GM12878 (cell line): ENCODE data around the gene PADI4. TPM values are rescaled to one million over a fixed set of nuclear protein-coding genes. Genes with fewer than 3 reads are reported as not detected.

ENCODE experiments used
- ATAC-seq: fragments of 200-7000 bp; cut with Tn5 transposase; 3 replicates; pipeline ENCODE4 v1.9.1; 2020; ENCODE audit warnings: mild to moderate bottlenecking, moderate library complexity
- BruUV-seq: library from RNA; stranded (reverse); fragments of 400-500 nt; replicated peaks from 2 replicates; lab custom pipeline; 2021; lab: Mats Ljungman, UMichigan
- CTCF ChIA-PET: fragments of 300-600 bp; sonication (Branson Sonifier 250); formaldehyde crosslinking; extraction: SDS; loops from one replicate; lab custom pipeline; 2021; ENCODE audit warnings: inconsistent platforms; lab: Yijun Ruan, JAX
- POLR2A ChIA-PET: fragments of 350-600 bp; formaldehyde crosslinking; extraction: SDS; loops from one replicate; lab custom pipeline; 2021; ENCODE audit warnings: inconsistent platforms; lab: Charles Lee
- RAD21 ChIA-PET: fragments of 300-600 bp; sonication (Branson Sonifier 250); formaldehyde crosslinking; loops from one replicate; lab custom pipeline; 2023; ENCODE audit warnings: antibody characterized with exemption; ENCODE audit not compliant: unreplicated experiment; lab: Charles Lee
- SMC1A ChIA-PET: fragments of 300-600 bp; sonication (Branson Sonifier 250); formaldehyde crosslinking; loops from one replicate; lab custom pipeline; 2023; ENCODE audit not compliant: unreplicated experiment, uncharacterized antibody; lab: Charles Lee
- DNase-seq: peaks from one replicate; pipeline ENCODE4 v3.0.0-alpha.2; 2011; ENCODE audit warnings: low read depth, low spot score
- FAIRE-seq: peaks from 3 replicates; lab custom pipeline; 2011; peaks lifted over from hg19 to GRCh38; lab: Jason Lieb, UNC
- H2AFZ ChIP-seq: 2 replicates; pipeline ENCODE4 v1.6.0; 2011; ENCODE audit warnings: low read depth, low read length, control low read depth; ENCODE audit not compliant: control insufficient read depth
- H3K27ac ChIP-seq: 2 replicates; pipeline ENCODE4 v1.5.1; 2011; ENCODE audit warnings: control low read depth; ENCODE audit not compliant: control insufficient read depth, insufficient read depth
- H3K27me3 ChIP-seq, 2 experiments: replicated peaks in 1 of 2; 2 replicates each; pipeline versions ENCODE4 v1.6.0 to v1.6.1; 2011; ENCODE audit warnings: low read length in 1 of 2; ENCODE audit not compliant: control insufficient read depth in 2 of 2, insufficient read depth in 2 of 2
- H3K36me3 ChIP-seq, 2 experiments: 2 replicates each; pipeline ENCODE4 v1.5.1; 2011; ENCODE audit warnings: low read length in 1 of 2; ENCODE audit not compliant: control insufficient read depth in 2 of 2, insufficient read depth in 2 of 2
- H3K4me1 ChIP-seq: 2 replicates; pipeline ENCODE4 v1.6.1; 2011; ENCODE audit warnings: mild to moderate bottlenecking, low read length, moderate library complexity, mixed read lengths; ENCODE audit not compliant: control insufficient read depth, insufficient read depth
- H3K4me2 ChIP-seq: 2 replicates; pipeline ENCODE4 v1.6.0; 2011; ENCODE audit warnings: control low read depth; ENCODE audit not compliant: control insufficient read depth, insufficient read depth
- H3K4me3 ChIP-seq: fragments of 200-600 bp; sonication (generic); 2 replicates; pipeline ENCODE4 v1.5.1; 2016
- H3K79me2 ChIP-seq: 2 replicates; pipeline ENCODE4 v1.6.0; 2011; ENCODE audit warnings: low read length; ENCODE audit not compliant: control insufficient read depth, insufficient read depth
- H3K9ac ChIP-seq: 2 replicates; pipeline ENCODE4 v1.8.0; 2011; ENCODE audit warnings: low read length, control low read depth, mixed read lengths; ENCODE audit not compliant: control insufficient read depth, insufficient read depth
- H3K9me3 ChIP-seq: replicated peaks from 3 replicates; pipeline ENCODE4 v1.5.1; 2011; ENCODE audit warnings: mild to moderate bottlenecking, low read length; ENCODE audit not compliant: control insufficient read depth, insufficient read depth
- H4K20me1 ChIP-seq: 2 replicates; pipeline ENCODE4 v1.6.0; 2011; ENCODE audit not compliant: control insufficient read depth, insufficient read depth
- ATF2 ChIP-seq: IDR thresholded peaks from 2 replicates; pipeline ENCODE4 v1.6.1; 2012; ENCODE audit warnings: low read length, inconsistent platforms
- E2F8 ChIP-seq: fragments of 450-650 bp; IDR thresholded peaks from 2 replicates; pipeline ENCODE4 v1.6.1; 2018; ENCODE audit warnings: mild to moderate bottlenecking, low read depth, moderate library complexity; ENCODE audit not compliant: partially characterized antibody
- EP300 ChIP-seq, 2 experiments: fragments of 150-350 bp in 1 of 2; IDR thresholded peaks; 2 replicates each; pipeline ENCODE4 v1.6.1; 2011 to 2012; ENCODE audit warnings: low read depth in 2 of 2, low read length in 2 of 2, borderline replicate concordance in 1 of 2, improper control_type of control experiment in 1 of 2, inconsistent platforms in 1 of 2; ENCODE audit not compliant: control insufficient read depth in 1 of 2
- ETV6 ChIP-seq, 2 experiments: fragments of 450-650 bp in 1 of 2; IDR thresholded peaks in 1 of 2; conservative IDR thresholded peaks in 1 of 2; 2 replicates each; pipeline ENCODE4 v1.6.1; 2014; ENCODE audit warnings: antibody characterized with exemption in 1 of 2, borderline replicate concordance in 1 of 2, low read depth in 1 of 2, mild to moderate bottlenecking in 1 of 2, moderate library complexity in 1 of 2
- MTA2 ChIP-seq: fragments of 450-650 bp; IDR thresholded peaks from 2 replicates; pipeline ENCODE4 v1.6.1; 2016; ENCODE audit warnings: low read depth, mild to moderate bottlenecking, moderate library complexity
- NFIC ChIP-seq: IDR thresholded peaks from 2 replicates; pipeline ENCODE4 v1.6.1; 2012; ENCODE audit warnings: low read depth, mild to moderate bottlenecking, inconsistent platforms, low read length, moderate library complexity
- NFXL1 ChIP-seq: fragments of 450-650 bp; IDR thresholded peaks from 2 replicates; pipeline ENCODE4 v1.6.1; 2017; ENCODE audit warnings: antibody characterized with exemption, mild to moderate bottlenecking, borderline replicate concordance
- NR2C2 ChIP-seq: IDR thresholded peaks from 2 replicates; pipeline ENCODE4 v1.6.1; 2011; ENCODE audit warnings: borderline replicate concordance, low read depth; ENCODE audit not compliant: control insufficient read depth, insufficient read length
- TCF3 ChIP-seq: IDR thresholded peaks from 2 replicates; pipeline ENCODE4 v1.6.1; 2012; ENCODE audit warnings: low read depth, mild to moderate bottlenecking, low read length, borderline replicate concordance; ENCODE audit not compliant: insufficient read depth
- ZBED1 ChIP-seq: IDR thresholded peaks from 2 replicates; pipeline ENCODE4 v1.6.1; 2016; ENCODE audit warnings: borderline replicate concordance
- ZBTB11 ChIP-seq: fragments of 450-650 bp; formaldehyde crosslinking; IDR thresholded peaks from 2 replicates; pipeline ENCODE4 v1.5.0; 2022; ENCODE audit warnings: mild to moderate bottlenecking, missing genetic modification characterization
- WGBS: methylation state at CpG from one replicate; pipeline ENCODE4 v1.1.6; 2016; ENCODE audit warnings: low lambda C conversion rate; ENCODE audit not compliant: insufficient replicate concordance, insufficient coverage; ENCODE audit errors: missing lambda C conversion rate; 5-methylcytosine and 5-hydroxymethylcytosine counted together
- in situ Hi-C: fragments of 300-500 bp; cut with MboI; formaldehyde crosslinking; loops from 9 replicates; pipeline ENCODE4 v1.14.3; 2018; ENCODE audit warnings: mixed read lengths
- intact Hi-C: fragments of 100-400 bp; cut with micrococcal nuclease; formaldehyde crosslinking; loops from one replicate; pipeline ENCODE4 v1.14.2; 2022; ENCODE audit not compliant: unreplicated experiment
- polyA plus RNA-seq, 11 experiments: library from polyadenylated mRNA; depleted of rRNA in 4 of 11; unstranded in 6 of 11; stranded (reverse) in 5 of 11; fragments of >200 nt; fragmentation: Nextera tagmentation in 4 of 11; fragmentation: Illumina TruSeq in 1 of 11; extraction: Ambion mirVana in 4 of 11; extraction: Trizol in 1 of 11; gene quantifications; 1 replicate in 1 of 11; 2 replicates in 10 of 11; pipeline versions ENCODE4 v1.2.1 to v1.2.3, GENCODE V29; 2011 to 2016; ENCODE audit warnings: inconsistent platforms in 2 of 11, missing spikeins in 2 of 11, low read depth in 1 of 11
- total RNA-seq, 4 experiments: library from RNA; depleted of rRNA in 3 of 4; stranded (reverse); fragments of >200 nt in 3 of 4; fragmentation: Illumina TruSeq in 1 of 4; extraction: Trizol in 1 of 4; gene quantifications; 2 replicates each; pipeline versions ENCODE4 v1.2.1 to v1.2.3, GENCODE V29; 2013 to 2021
- TF ChIP-seq, protein P1 (sequence below): IDR thresholded peaks from 2 replicates; pipeline ENCODE4 v1.6.1; 2012; ENCODE audit warnings: low read depth, low read length, improper control_type of control experiment

The PADI4 gene
- total and polyA plus RNA-seq, 10 of the 15 experiments (the other 5 are each of a cell fraction or from before 2014, with no cell fraction given), result 0.08 to 0.47 (median 0.15) TPM; not detected in 3

DNA sequence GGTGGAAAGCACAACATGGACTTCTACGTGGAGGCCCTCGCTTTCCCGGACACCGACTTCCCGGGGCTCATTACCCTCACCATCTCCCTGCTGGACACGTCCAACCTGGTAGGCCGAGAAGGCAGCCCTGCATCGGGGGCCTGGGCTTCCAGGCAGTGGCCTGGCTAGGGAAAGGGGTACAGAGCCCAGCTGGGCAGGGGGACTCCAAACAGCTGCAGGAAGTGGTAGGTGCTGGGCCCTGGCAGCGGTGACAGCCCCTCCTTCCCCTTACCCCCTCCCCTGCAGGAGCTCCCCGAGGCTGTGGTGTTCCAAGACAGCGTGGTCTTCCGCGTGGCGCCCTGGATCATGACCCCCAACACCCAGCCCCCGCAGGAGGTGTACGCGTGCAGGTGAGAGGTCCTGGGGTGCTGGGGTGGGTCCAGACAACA is 34.0 kb downstream of the PADI4 start:
- no peaks in the 10 kb centered on the region for H4K20me1 ChIP-seq
- FAIRE-seq (no peak), DNase-seq (no peak), ATAC-seq (no peak)
- ChIA-PET CTCF (no interaction called here), POLR2A (no interaction called here), RAD21 (no interaction called here), SMC1A (no interaction called here)
- no peaks in the 10 kb centered on the region for H3K79me2 ChIP-seq
- H3K4me1 ChIP-seq, result no peaks in the 10 kb centered on the region
- H3K36me3 ChIP-seq, result no peaks in the 10 kb centered on the region
- WGBS, result 34% methylated on average over 17 of the region's 17 CpGs
- H3K4me3 ChIP-seq, result no peak overlapping the region
- in situ Hi-C loops (no loop called here), intact Hi-C loops (no loop called here)
- no TSS peak for BruUV-seq
- H3K27ac ChIP-seq, result no peak overlapping the region
- H2AFZ ChIP-seq, result no peak overlapping the region
- H3K4me2 ChIP-seq, result no peak overlapping the region
- H3K9me3 ChIP-seq, result no peaks in the 10 kb centered on the region
- H3K9ac ChIP-seq, result no peak overlapping the region
- no peaks in the 10 kb centered on the region; a peak in 1 of 4 replicates for H3K27me3 ChIP-seq
- TF ChIP-seq ATF2 (no peak), ZBTB11 (CRISPR knock-in tag) (no peak), NR2C2 (no peak), MTA2 (no peak), EP300 (IDR thresholded peaks at IDR 0.05; ENCODE audit: borderline replicate concordance in 1 of 2, control insufficient read depth in 1 of 2, low read depth in 2 of 2, low read length in 2 of 2) (no peak), NFXL1 (no peak), ETV6 (conservative IDR thresholded peaks at IDR 0.05 in 1 of 2, IDR thresholded peaks at IDR 0.05 in 1 of 2; ENCODE audit: borderline replicate concordance in 1 of 2, low read depth in 1 of 2) (no peak), E2F8 (no peak), ZBED1 (no peak), NFIC (no peak), TCF3 (no peak)
- TF ChIP-seq, protein P1, sequence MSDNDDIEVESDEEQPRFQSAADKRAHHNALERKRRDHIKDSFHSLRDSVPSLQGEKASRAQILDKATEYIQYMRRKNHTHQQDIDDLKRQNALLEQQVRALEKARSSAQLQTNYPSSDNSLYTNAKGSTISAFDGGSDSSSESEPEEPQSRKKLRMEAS, result no peak
